GM18502 (cell line): ENCODE results near the gene DOCK10.
"Not testable (repeated sequence)": the region's sequence is repeated elsewhere in the genome, so short reads cannot be mapped to it uniquely, and the experiment has no call there.

Experiments
- ATAC-seq: cut with Tn5 transposase; IDR thresholded peaks from one replicate; pipeline ENCODE4 v1.9.1; 2021; ENCODE audit warnings: mild to moderate bottlenecking; ENCODE audit not compliant: unreplicated experiment, poor library complexity

DOCK10 gene

DNA sequence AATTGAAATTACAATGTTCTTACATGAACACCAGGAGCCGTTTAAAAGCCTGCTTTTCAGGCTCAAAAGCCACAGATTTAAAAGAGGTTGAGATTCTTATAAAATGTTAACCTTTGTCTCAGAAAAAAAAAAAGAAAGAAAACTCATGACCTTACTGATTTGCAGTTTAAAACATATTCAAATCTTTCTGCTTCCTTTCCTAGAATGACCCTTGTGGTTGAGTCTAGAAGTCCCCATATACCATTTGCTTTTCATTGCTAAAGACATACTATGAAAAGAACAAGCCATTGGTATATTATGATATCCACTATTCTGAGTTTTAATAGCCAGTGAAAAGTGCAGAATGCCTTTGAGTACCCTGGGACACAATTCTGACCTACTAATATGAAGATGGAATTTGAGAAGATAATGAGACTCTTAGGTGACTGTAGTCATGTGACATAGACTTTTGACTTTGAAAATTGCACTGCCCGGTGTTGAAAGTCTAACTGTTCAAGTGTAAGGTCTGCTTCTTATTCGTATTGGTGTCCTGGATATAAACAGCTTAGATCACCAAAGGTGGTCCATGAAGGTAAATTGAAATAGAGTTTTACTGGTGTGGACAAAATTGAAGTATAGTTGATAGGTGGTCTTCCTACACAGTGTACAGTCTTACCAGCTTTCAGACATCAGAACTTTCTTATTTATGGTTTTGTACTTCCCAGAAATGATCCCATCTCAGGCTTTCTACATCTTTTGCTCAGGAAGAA lies 117.0 kb downstream of the DOCK10 start:
- peak; percentile 31 for ATAC-seq

DNA sequence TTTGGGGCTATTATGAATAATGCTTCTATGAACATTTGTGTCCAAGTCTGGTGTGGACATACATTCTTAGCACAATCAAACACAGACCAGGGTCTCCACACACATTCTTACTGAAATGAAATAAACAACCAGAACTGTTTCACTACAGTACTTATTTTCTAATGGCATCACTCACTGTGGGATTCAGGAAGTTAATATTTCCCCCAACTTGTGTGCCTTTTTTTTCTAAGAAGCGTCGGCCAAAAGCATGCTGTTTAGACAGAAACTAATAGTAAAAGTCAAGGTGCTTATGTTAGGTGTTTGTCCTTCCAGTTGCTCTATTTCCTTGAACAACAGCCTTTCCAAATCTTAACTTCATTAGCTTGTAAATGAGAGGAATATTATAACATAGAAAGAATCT lies 117.6 kb downstream of the DOCK10 start:
- ATAC-seq, result no peak

DNA sequence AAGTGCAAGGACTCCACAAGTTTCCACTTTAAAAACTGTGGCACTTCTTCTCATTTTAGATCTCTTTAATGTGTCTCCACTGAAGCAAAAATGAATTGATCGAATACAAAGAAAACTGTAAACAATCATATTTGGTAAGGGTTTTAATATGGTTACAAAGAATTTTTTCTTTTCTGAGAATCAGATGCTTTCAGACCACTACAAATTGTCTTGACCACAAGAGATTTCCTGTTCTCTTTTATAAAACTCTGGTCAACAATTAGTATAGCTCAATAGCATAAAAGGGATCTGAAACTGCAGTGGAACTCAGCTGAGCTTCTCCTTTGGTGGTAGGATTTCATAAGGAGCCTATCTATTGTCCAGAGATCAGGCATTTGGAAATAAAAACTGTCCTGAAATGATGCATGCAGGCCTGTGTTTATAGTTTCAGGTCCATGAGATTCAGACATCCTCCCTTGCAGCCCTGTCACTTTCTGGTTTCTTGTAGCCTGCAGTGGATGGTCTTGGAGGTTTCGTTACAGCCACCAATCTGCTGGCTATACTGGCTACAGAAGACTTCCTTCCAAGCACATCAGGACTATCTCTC lies 120.0 kb downstream of the DOCK10 start:
- ATAC-seq, result peak; percentile 73

DNA sequence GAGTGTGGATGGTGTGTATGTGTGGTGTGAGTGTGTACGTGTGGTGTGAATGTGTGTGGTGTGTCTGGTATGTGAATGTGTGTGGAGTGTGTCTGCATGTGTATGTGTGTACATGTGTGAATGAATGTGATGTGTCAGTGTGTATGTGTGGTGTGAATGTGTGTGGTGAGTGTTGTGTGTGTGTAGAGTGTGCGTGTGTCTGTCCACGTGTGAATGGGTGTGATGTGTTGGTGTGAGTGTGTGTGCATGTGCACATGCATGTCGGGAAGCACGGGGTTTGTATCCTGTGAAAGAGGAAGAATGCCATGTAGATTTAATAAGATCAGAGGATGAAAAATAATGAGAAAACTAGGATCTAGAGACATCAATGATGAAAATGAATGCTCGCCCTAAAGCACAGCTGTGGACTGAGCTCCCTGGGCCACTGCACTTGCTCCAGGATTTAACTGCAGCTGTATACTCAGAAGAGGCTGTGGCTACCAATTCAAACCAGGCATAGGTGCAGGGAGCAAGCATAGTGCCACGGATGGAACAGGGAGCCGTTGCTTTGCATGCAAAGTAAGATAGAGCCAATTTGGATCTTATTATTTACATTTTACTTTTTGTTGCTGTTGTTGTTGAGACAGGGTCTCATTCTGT lies 122.7 kb downstream of the DOCK10 start:
- no peak for ATAC-seq

DNA sequence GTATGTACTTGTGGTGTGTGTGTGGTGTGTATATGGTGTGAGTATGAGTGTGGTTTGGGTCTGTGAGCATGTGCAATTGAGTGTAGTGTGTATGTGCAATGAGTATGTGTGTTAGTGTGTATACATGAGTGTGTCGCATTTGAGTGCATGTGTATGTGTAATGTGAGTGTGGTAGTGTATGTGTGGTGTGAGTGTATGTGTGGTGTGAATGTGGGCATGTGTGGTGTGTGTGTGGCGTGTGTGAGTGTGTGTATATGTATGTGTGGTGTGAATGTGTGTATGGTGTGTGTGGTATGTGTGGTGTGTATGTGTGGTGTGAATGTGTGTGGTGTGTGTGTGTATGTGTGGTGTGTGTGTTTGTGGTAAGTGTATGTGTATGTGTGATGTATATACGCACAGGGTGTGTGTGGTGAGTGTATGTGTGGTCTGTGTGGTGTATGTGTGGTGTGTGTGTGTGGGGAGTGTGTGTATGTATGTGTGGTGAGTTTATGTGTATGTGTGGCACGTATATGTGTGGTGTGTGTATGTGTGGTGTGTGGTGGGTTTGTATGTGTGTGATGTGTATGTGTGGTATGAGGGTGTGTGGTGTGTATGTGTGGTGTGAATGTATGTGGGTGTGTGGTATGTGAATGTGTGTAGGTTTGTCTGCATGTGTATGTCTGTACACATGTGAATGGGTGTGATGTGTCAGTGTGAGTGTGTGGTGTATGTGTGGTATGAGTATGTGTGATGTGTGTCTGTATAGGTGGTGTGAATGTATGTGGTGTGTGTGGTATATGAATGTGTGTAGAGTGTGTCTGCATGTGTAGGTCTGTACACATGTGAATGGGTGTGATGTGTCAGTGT lies 123.4 kb downstream of the DOCK10 start:
- no peak for ATAC-seq

DNA sequence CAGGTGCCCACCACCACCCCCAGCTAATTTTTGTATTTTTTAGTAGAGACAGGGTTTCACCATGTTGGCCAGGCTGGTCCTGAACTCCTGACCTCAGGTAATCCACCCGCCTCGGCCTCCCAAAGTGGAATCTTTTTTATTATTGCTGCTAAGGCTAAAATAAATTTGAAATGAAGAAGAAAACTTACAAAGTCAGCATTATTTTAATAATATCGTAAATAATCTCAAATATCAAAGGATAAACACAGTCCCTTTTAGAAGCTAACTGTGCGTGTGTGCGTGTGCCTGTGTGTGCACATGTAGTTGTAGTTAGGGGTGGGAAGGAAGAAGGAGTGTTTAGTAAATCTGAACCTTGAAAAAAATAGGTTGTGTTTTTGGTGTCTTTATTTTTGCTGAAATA lies 125.0 kb downstream of the DOCK10 start:
- ATAC-seq, result not testable (repeated sequence)

DNA sequence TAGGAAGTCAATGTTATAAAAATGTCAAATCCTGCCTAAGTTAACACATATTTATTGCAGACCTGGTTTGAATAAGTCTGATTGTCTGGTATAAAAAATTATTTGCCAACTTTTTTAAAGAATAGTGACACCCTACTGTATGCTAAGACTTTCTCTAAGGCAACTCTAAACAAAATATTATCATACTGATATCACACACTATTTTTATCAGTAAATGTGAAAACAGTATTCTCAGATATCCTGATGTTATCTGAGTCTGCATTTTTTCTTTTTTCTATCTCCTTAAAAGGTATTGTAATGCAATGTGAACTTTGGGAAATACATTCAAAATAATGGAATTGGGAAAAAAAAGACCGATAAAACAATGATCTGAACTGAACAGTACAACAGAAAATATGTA lies 127.1 kb downstream of the DOCK10 start:
- ATAC-seq, result no peak

DNA sequence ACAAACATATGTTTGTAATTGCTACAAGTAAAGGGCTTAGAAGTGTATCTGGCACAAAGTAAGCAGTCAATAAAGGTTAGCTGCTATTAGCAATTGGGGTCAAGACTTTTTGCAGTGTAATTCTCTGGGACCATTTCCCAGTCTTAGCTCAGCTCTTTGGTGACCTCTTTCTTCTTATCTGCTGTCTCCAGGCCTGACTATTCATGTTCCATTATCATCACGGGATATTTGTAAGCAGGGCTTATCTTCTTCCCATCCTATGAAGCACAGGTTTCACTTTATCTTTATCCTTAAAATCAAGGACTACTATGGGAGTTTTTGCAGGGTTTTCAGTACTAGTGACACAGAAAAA lies 131.7 kb downstream of the DOCK10 start:
- ATAC-seq, result peak; percentile 7

DNA sequence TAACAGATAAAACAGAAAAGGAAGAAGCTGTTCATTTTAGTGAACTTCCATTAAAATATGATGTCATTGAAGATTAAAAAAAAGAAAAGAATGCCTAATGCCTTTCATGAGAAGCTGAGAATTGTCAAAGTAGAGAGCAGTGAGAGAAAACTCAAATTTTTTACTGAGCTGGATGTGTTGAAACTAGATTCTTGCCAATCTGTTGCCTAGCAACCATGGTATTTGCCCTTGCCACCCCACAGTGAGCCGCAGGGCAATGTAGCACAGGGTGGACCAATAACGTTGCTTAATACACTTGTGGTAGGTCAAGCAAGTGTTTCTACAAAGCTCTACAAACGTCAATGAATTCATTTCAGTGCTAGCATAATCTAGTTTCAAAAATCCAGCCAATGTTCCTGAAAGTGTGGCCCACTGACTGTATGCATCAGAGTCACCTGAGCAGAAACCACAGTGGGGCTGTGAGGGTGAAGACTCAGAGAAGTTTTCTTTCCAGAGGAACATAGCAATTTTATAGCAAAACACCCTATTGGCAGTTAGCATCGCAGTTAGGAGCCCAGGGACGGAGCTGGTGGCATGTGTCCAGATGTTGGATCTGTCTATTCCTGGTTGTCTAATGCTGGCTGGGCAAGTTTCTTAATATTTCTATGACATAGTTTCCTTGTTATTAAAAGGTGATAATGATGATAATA lies 132.2 kb downstream of the DOCK10 start:
- peak; percentile 73 for ATAC-seq

DNA sequence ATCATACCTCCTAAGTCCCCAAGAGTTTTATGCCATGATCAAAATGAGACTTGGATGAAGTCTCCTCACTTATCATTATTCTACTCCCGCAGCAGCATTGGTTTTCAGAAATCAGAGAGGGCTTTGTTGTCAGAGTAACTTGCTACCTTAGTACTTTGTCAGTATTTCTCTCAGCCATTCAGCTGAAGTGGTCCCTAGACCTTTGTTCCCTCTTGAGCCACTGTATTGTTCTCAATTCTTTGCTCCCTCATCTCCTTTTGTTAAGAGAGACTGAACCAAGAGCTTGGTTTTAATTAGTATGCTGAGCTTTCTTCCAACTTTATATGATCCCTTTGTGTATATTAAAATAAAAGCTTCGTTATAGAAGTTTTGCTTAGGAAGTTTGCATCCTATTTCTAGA lies 133.4 kb downstream of the DOCK10 start:
- ATAC-seq, result no peak

DNA sequence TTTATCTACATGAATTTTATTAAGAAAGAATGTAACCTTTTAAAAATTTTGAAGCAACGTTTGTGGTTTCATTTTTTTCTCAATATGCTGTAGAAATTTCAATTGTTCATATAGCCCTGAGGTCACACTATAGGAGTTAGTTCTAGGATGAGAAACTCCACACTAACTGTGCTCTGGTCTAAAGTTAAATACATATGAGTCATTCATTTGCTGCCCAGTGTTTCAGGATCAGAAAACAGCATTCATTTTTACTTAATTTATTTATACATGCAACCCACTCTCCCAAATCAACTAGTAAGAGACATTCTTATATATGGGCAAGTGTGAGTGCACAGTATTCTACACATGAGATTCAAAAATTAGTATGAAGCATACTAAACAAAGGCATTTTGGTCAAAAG lies 137.9 kb downstream of the DOCK10 start:
- no peak for ATAC-seq

DNA sequence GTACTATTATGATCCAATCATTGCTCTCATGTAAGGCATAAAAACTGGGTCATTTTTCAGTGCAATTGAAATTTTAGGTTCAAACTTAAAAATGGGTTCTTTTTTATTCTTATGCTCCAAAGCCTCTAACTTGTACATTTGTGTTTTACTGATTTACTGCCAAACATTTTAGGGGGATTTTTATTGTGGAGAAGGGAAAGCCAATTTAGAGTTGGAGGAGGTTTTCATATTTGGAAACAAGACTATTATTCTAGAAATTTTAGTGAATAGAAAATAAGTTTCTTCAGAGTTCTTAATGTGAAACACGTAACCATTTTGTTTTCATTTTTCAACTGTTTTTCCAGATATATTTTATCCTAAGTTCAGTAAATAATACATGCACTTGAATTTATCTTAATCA lies 138.6 kb downstream of the DOCK10 start:
- no peak for ATAC-seq

DNA sequence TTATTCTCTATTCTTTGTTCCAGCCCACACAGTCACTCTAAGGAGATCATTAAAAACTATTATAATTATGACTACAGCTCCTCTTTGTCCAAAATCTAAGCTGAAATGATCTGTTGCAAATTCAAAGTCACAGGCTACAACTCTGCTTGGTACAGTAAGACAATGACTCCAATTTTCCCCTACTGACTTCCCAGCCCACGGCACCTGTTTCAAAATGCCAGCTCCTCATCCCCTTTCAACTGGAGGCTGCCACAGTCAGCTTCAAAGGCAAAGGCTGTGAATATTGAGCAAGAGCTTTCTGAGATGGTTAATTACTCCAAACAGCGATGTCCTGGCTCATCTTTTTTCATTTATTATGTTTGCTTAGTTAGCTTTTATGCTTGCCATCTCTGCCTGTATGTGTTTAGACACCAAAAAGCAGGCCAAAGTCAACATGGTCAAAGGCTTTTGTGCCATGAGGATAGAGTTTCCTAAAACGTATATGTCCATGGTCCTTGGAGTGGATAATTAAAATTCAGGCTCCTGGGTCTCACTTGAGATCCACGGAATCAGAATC lies 141.1 kb downstream of the DOCK10 start:
- no peak for ATAC-seq

DNA sequence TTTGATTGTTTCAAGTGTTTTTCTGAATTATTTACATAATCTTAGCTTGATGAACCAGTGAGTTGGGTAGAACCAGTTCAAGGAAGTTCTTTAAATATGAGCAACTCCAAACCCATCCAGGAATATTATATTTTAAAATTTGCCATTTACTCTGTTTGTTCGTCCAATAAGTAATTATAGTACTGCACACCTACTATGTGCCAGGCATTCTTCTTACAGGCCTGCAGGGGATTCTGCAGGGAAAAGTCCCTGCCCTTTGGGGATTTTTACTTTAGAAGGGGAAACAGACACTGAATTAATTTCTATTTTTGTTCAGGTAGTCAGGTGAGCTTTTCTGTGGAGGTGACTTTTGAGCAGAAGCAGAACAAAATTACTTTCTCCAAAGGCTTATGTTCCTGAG lies 146.9 kb downstream of the DOCK10 start:
- ATAC-seq, result no peak

DNA sequence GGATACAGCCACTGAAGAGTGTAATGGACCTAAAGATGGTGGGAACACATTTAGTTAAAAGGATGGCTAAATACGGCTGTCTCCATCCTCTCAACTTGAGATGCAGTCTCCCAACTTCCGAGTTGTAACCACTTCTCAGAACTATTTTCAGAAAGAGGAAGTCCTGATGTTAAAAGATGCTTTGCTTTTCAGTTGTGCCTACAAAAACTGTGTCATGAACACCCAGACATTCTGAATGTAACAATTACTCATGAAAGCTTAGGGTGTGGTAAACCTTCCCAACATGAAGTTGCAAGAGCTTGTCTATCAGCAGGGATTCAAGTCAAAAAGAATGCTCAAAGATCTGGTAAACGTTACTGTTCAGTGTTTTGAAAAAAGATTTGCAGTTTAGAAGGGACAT lies 147.9 kb downstream of the DOCK10 start:
- ATAC-seq, result peak; percentile 95

DNA sequence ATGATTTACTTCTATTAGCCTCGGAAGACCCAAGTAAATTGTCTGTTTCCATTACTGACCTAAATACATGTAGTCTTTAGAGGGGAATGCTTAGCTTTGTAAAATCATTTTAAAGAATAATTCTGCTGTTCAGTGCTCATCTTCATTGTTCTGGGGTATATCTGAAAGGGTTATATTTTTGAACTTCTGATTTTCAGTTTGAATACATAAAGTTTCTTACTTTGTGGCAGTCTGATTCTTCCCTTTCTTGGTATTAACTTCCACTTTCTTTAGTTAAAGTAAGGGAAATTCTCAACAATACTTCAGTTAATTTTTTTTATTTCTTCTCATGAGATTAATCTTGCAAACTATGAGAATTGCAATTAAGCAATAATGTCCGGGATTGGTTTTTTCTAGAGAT lies 148.4 kb downstream of the DOCK10 start:
- peak; percentile 37 for ATAC-seq

DNA sequence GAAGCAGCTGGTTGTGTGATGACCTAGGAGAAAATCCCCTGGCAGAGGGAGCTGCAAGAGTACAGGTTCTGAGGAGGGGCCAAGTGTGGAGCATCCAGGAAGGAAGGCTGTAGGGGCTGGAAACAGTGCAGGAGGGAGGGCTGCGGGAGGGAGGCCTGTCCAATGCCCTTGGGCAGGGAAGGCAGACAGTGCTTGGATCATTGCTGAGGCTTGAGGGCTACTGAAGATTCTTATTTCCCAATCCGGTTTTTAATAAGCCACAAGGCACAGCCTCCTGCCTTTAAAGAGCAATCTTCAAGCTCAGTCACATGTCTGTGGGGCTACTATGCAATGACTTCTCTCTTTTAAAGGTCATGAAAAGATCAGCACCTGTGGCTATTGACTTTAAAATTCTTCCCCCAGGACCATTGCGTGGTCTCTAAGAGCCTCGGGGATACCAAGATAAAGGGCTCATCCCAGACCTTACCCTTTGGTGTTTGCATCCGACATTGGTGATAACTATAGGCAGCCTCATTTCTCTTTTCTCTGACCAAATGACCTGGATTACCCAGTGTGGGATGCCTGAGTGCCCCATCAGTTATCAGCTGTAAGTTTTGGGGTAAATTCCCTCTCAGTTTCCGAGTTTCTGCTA lies 149.6 kb downstream of the DOCK10 start:
- no peak for ATAC-seq

DNA sequence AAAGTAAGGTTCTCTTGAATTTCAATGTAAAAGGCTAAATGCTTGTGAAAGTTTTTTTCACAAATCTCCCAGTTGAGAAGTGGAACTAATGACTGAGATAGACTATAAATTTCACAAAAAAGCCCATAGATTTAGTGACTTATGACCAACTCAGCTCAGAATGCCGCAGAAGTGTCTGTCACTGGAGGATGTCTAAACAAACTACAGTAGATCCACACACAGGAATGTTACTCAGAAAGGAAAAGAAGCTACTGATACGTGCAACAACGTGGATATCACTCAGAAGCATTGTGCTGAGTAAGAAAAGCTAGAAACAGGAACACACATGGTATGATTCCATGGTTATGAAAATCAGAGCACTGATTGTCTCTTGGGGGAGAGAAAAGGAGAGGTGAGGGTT lies 151.9 kb downstream of the DOCK10 start:
- no peak for ATAC-seq

DNA sequence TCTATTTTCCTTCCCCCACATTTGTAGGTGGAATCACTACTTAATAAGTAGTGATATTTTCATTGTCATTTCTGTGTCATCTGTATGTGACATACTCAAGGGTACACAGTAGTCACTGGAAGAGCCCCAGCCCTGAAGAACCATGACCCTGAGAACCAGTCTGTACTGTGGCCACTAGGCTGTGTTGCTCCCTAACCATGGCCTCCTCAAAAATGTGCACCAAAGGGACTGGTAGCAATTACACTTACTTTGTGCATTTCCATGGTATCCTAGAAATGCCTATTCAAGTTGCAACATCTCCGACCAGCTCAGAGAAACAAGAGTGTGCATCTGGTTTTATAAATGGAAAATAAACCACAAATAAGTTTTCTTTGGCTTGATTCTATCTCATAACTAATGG lies 155.1 kb downstream of the DOCK10 start:
- no peak for ATAC-seq
